Caki2 (cell line): ENCODE measurements around the gene USP6NL. TPM values are rescaled to one million over a fixed set of nuclear protein-coding genes. Genes with fewer than 3 reads are reported as not detected.
A peak's percentile ranks its signal among the peaks of the same experiment; 100 is the strongest.

ENCODE experiments used
- DNase-seq: peaks from one replicate; pipeline ENCODE4 v3.0.0-alpha.2; 2015; ENCODE audit warnings: low read depth
- in situ Hi-C: cut with HindIII; loops from 2 replicates; pipeline ENCODE4 v1.10.0; 2016; ENCODE audit warnings: low sequenced_read_pairs, low pct_unique_long_range_greater_than_20kb, mixed read lengths
- total RNA-seq: library from RNA; depleted of rRNA; stranded (reverse); fragments of >200 nt; shearing (Covaris generic); gene quantifications from 2 replicates; pipeline ENCODE4 v1.2.3, GENCODE V29; 2014; ENCODE audit warnings: low replicate concordance

Gene USP6NL
- total RNA-seq, 1 experiment from 2014 or later: 8.2 TPM

GRCh38 chr10:11626071-11626470, 14.6 kb upstream of the USP6NL start:
- in situ Hi-C loops: no loop called here
- DNase-seq: no peak

GRCh38 chr10:11625019-11625735, 13.7 kb upstream of the USP6NL start:
- in situ Hi-C loops: no loop called here
- no peak for DNase-seq

GRCh38 chr10:11617233-11617632, 5.8 kb upstream of the USP6NL start:
- in situ Hi-C loops: no loop called here
- DNase-seq: no peak

- in situ Hi-C loops: no loop called here
- DNase-seq: no peak
Observed at GRCh38 chr10:11616021-11616420, 4.6 kb upstream of the USP6NL start.

- DNase-seq: no peak
- in situ Hi-C loops: no loop called here
Observed at GRCh38 chr10:11615396-11615795, 3.9 kb upstream of the USP6NL start.

GRCh38 chr10:11612021-11613001, 861 bp upstream of the USP6NL start:
- in situ Hi-C loops: no loop called here
- no peak for DNase-seq

GRCh38 chr10:11610826-11611247, 613 bp downstream of the USP6NL start:
- in situ Hi-C loops: no loop called here
- DNase-seq: peak; percentile 20

- in situ Hi-C loops: no loop called here
- DNase-seq: no peak
Observed at GRCh38 chr10:11610166-11610825, 1.2 kb downstream of the USP6NL start.

GRCh38 chr10:11609492-11610093, 1.9 kb downstream of the USP6NL start:
- DNase-seq: no peak
- in situ Hi-C loops: no loop called here

- in situ Hi-C loops: no loop called here
- DNase-seq: no peak
Observed at GRCh38 chr10:11609052-11609451, 2.4 kb downstream of the USP6NL start.

GRCh38 chr10:11608159-11609013, 3.1 kb downstream of the USP6NL start:
- DNase-seq: no peak
- in situ Hi-C loops: no loop called here

- in situ Hi-C loops: no loop called here
- no peak for DNase-seq
Observed at GRCh38 chr10:11605807-11606408, 5.5 kb downstream of the USP6NL start.

- DNase-seq: no peak
- in situ Hi-C loops: no loop called here
Observed at GRCh38 chr10:11604865-11605650, 6.4 kb downstream of the USP6NL start.

- in situ Hi-C loops: no loop called here
- no peak for DNase-seq
Observed at GRCh38 chr10:11603741-11604140, 7.7 kb downstream of the USP6NL start.

GRCh38 chr10:11602919-11603523, 8.4 kb downstream of the USP6NL start:
- in situ Hi-C loops: no loop called here
- peak; percentile 35 for DNase-seq

GRCh38 chr10:11602358-11602757, 9.1 kb downstream of the USP6NL start:
- no peak for DNase-seq
- in situ Hi-C loops: no loop called here
